OCI-LY7 (cell line): ENCODE measurements around the gene CTBP2. TPM values are rescaled to one million over a fixed set of nuclear protein-coding genes. Genes with fewer than 3 reads are reported as not detected.

ENCODE experiments used
- BruUV-seq: library from RNA; stranded (reverse); fragments of 400-500 nt; replicated peaks from 2 replicates; lab custom pipeline; 2021; lab: Mats Ljungman, UMichigan
- CTCF ChIA-PET: fragments of 300-600 bp; sonication (Branson Sonifier 250); formaldehyde crosslinking; loops from one replicate; lab custom pipeline; 2022; ENCODE audit warnings: antibody characterized with exemption; ENCODE audit not compliant: unreplicated experiment; lab: Charles Lee
- POLR2A ChIA-PET: fragments of 300-600 bp; sonication (Branson Sonifier 250); formaldehyde crosslinking; loops from one replicate; lab custom pipeline; 2022; ENCODE audit warnings: antibody characterized with exemption; lab: Charles Lee
- DNase-seq: peaks from one replicate; pipeline ENCODE4 v3.0.0-alpha.2; 2015; ENCODE audit warnings: low spot score
- H2AFZ ChIP-seq: fragments of 200-600 bp; sonication (generic), shearing (Covaris generic); 2 replicates; pipeline ENCODE4 v1.6.1; 2014; ENCODE audit warnings: mild to moderate bottlenecking, antibody characterized with exemption, low read length, moderate library complexity
- H3K27ac ChIP-seq: fragments of 200-600 bp; sonication (generic); 2 replicates; pipeline ENCODE4 v1.5.1; 2014; ENCODE audit warnings: mixed run types, low read depth, mild to moderate bottlenecking, moderate library complexity, low read length, inconsistent platforms; ENCODE audit not compliant: poor library complexity, severe bottlenecking
- H3K36me3 ChIP-seq: fragments of 200-600 bp; sonication (generic); 2 replicates; pipeline ENCODE4 v1.6.1; 2014; ENCODE audit warnings: mild to moderate bottlenecking, antibody characterized with exemption, low read length, moderate library complexity, mixed read lengths; ENCODE audit not compliant: insufficient read depth
- H3K4me1 ChIP-seq: fragments of 200-600 bp; sonication (generic); 2 replicates; pipeline ENCODE4 v1.5.1; 2014; ENCODE audit warnings: mild to moderate bottlenecking, low read length; ENCODE audit not compliant: insufficient read depth, poor library complexity, severe bottlenecking
- H3K4me2 ChIP-seq: fragments of 200-600 bp; sonication (generic); 2 replicates; pipeline ENCODE4 v1.6.1; 2014; ENCODE audit warnings: mild to moderate bottlenecking, low read length
- H3K4me3 ChIP-seq: fragments of 200-600 bp; sonication (generic); 2 replicates; pipeline ENCODE4 v1.5.1; 2014; ENCODE audit warnings: mild to moderate bottlenecking, low read depth, low read length; ENCODE audit not compliant: poor library complexity, severe bottlenecking
- H3K79me2 ChIP-seq: fragments of 200-600 bp; sonication (generic); 2 replicates; pipeline ENCODE4 v1.6.1; 2016; ENCODE audit warnings: low read depth, mild to moderate bottlenecking, low read length, moderate library complexity, mixed read lengths; ENCODE audit not compliant: insufficient read depth
- H3K9me2 ChIP-seq: fragments of 200-600 bp; sonication (generic); 2 replicates; pipeline ENCODE4 v1.6.1; 2016; ENCODE audit warnings: mild to moderate bottlenecking, low read length, mixed read lengths; ENCODE audit not compliant: insufficient read depth
- H3K9me3 ChIP-seq: fragments of 200-600 bp; sonication (generic); 2 replicates; pipeline ENCODE4 v1.6.1; 2014; ENCODE audit warnings: mild to moderate bottlenecking, mixed run types, low read length, mixed read lengths
- H4K20me1 ChIP-seq: fragments of 200-600 bp; sonication (generic); 2 replicates; pipeline ENCODE4 v1.6.1; 2014; ENCODE audit warnings: mild to moderate bottlenecking, antibody characterized with exemption, low read length, moderate library complexity, mixed read lengths; ENCODE audit not compliant: insufficient read depth
- CTCF ChIP-seq: fragments of 200-600 bp; sonication (generic); conservative IDR thresholded peaks from 2 replicates; pipeline ENCODE4 v1.5.1; 2014; ENCODE audit warnings: mild to moderate bottlenecking, antibody characterized with exemption, low read length, moderate library complexity, mixed read lengths
- EZH2phosphoT487 ChIP-seq: fragments of 200-600 bp; sonication (generic); IDR thresholded peaks from 2 replicates; pipeline ENCODE4 v1.6.1; 2018; ENCODE audit warnings: low read depth, borderline replicate concordance, mild to moderate bottlenecking, mixed run types, antibody characterized with exemption, low read length, moderate library complexity, mixed read lengths
- intact Hi-C: fragments of 100-400 bp; cut with micrococcal nuclease; formaldehyde crosslinking; loops from one replicate; pipeline ENCODE4 v1.10.0; 2022; ENCODE audit not compliant: unreplicated experiment
- total RNA-seq, 2 experiments: library from RNA; depleted of rRNA in 1 of 2; stranded (reverse); fragments of >200 nt in 1 of 2; shearing (Covaris generic) in 1 of 2; gene quantifications; 2 replicates each; pipeline ENCODE4 v1.2.3, GENCODE V29; 2014 to 2022

Gene CTBP2
- total RNA-seq, 2 experiments from 2014 or later, result not detected

- Histone ChIP-seq H3K36me3 (no peaks in the 10 kb centered on the region), H3K4me1 (no peaks in the 10 kb centered on the region), H3K9me3 (no peaks in the 10 kb centered on the region), H3K4me2 (no peak overlapping the region), H2AFZ (no peak overlapping the region), H3K4me3 (no peak overlapping the region), H3K79me2 (no peaks in the 10 kb centered on the region), H3K27ac (no peak overlapping the region), H4K20me1 (no peaks in the 10 kb centered on the region), H3K9me2 (no peaks in the 10 kb centered on the region)
- CTCF ChIA-PET, result no interaction called here
- no peak for DNase-seq
- BruUV-seq, result no TSS peak
- TF ChIP-seq EZH2phosphoT487 (no peak), CTCF (no peak)
- intact Hi-C loops, result no loop called here
- POLR2A ChIA-PET, result interaction anchor here (0.7 kb wide), 1 partner anchor 125 kb away, joined by 6 read pairs; no protein-coding TSS in a partner anchor
Measured at GRCh38 chr10:125014836-125015355, 145.5 kb downstream of the CTBP2 start.

GRCh38 chr10:125014086-125014830, 146.1 kb downstream of the CTBP2 start:
- no peaks in the 10 kb centered on the region for H3K36me3 ChIP-seq
- ChIA-PET POLR2A (interaction anchor here (0.7 kb wide), 1 partner anchor 125 kb away, joined by 6 read pairs; no protein-coding TSS in a partner anchor), CTCF (no interaction called here)
- H3K4me1 ChIP-seq, result no peaks in the 10 kb centered on the region
- no peak overlapping the region for H3K27ac ChIP-seq
- no peaks in the 10 kb centered on the region for H3K79me2 ChIP-seq
- H4K20me1 ChIP-seq, result no peaks in the 10 kb centered on the region
- H2AFZ ChIP-seq, result no peak overlapping the region
- TF ChIP-seq EZH2phosphoT487, result no peak
- TF ChIP-seq CTCF, result no peak
- BruUV-seq, result no TSS peak
- H3K9me2 ChIP-seq, result no peaks in the 10 kb centered on the region
- DNase-seq, result no peak
- H3K9me3 ChIP-seq, result no peaks in the 10 kb centered on the region
- intact Hi-C loops, result no loop called here
- H3K4me3 ChIP-seq, result no peak overlapping the region
- H3K4me2 ChIP-seq, result no peak overlapping the region

- no peak overlapping the region for H3K27ac ChIP-seq
- POLR2A ChIA-PET, result interaction anchor here (0.6 kb wide), 1 partner anchor 194 kb away, joined by 4 read pairs; no protein-coding TSS in a partner anchor
Measured at GRCh38 chr10:125013529-125013872, 146.9 kb downstream of the CTBP2 start.

More at GRCh38 chr10:125013529-125013872, 146.9 kb downstream of the CTBP2 start:
- Histone ChIP-seq H3K79me2 (no peaks in the 10 kb centered on the region), H2AFZ (no peak overlapping the region), H3K9me2 (no peaks in the 10 kb centered on the region), H4K20me1 (no peaks in the 10 kb centered on the region), H3K36me3 (no peaks in the 10 kb centered on the region), H3K4me1 (no peaks in the 10 kb centered on the region), H3K4me3 (no peak overlapping the region), H3K9me3 (no peaks in the 10 kb centered on the region), H3K4me2 (no peak overlapping the region)
- DNase-seq, result no peak
- TF ChIP-seq EZH2phosphoT487 (no peak), CTCF (no peak)
- no TSS peak for BruUV-seq
- CTCF ChIA-PET, result no interaction called here
- intact Hi-C loops, result no loop called here
